GM19025 (cell line): ENCODE results near the gene TSPAN8.
"Not testable (repeated sequence)": the region's sequence is repeated elsewhere in the genome, so short reads cannot be mapped to it uniquely, and the experiment has no call there.

Experiments used
- ATAC-seq: cut with Tn5 transposase; IDR thresholded peaks from one replicate; pipeline ENCODE4 v1.9.1; 2021; ENCODE audit warnings: mild to moderate bottlenecking, low read depth, moderate library complexity; ENCODE audit not compliant: unreplicated experiment

Gene TSPAN8

GRCh38 chr12:71157601-71158233, at the start of gene TSPAN8:
Gene TSPAN8 (minus strand): TSS chr12:71157999. CDS start chr12:71157678, 321 bp downstream.
- no peak for ATAC-seq

- ATAC-seq = no peak
Measured at GRCh38 chr12:71201136-71201679, 43.4 kb upstream of the TSPAN8 start.

GRCh38 chr12:71200706-71201105, 42.9 kb upstream of the TSPAN8 start:
- no peak for ATAC-seq

- no peak for ATAC-seq
Measured at GRCh38 chr12:71197460-71197859, 39.7 kb upstream of the TSPAN8 start.

- ATAC-seq = no peak
Measured at GRCh38 chr12:71195338-71195896, 37.6 kb upstream of the TSPAN8 start.

- no peak for ATAC-seq
Measured at GRCh38 chr12:71194657-71195056, 36.9 kb upstream of the TSPAN8 start.

GRCh38 chr12:71193041-71193440, 35.2 kb upstream of the TSPAN8 start:
- no peak for ATAC-seq

- ATAC-seq = no peak
Measured at GRCh38 chr12:71191509-71192196, 33.9 kb upstream of the TSPAN8 start.

GRCh38 chr12:71190822-71191221, 33.0 kb upstream of the TSPAN8 start:
- ATAC-seq = no peak

- no peak for ATAC-seq
Measured at GRCh38 chr12:71187379-71187778, 29.6 kb upstream of the TSPAN8 start.

GRCh38 chr12:71186571-71187288, 28.9 kb upstream of the TSPAN8 start:
- no peak for ATAC-seq

GRCh38 chr12:71183846-71184245, 26.0 kb upstream of the TSPAN8 start:
- no peak for ATAC-seq

GRCh38 chr12:71183018-71183417, 25.2 kb upstream of the TSPAN8 start:
- ATAC-seq = no peak

GRCh38 chr12:71178162-71178561, 20.4 kb upstream of the TSPAN8 start:
- no peak for ATAC-seq

GRCh38 chr12:71174825-71175224, 17.0 kb upstream of the TSPAN8 start:
- no peak for ATAC-seq

- ATAC-seq = no peak
Measured at GRCh38 chr12:71174146-71174545, 16.3 kb upstream of the TSPAN8 start.

- no peak for ATAC-seq
Measured at GRCh38 chr12:71170456-71170855, 12.7 kb upstream of the TSPAN8 start.

GRCh38 chr12:71169286-71169685, 11.5 kb upstream of the TSPAN8 start:
- no peak for ATAC-seq

GRCh38 chr12:71166862-71167496, 9.2 kb upstream of the TSPAN8 start:
- no peak for ATAC-seq

GRCh38 chr12:71166280-71166679, 8.5 kb upstream of the TSPAN8 start:
- no peak for ATAC-seq

- not testable (repeated sequence) for ATAC-seq
Measured at GRCh38 chr12:71165780-71166179, 8.0 kb upstream of the TSPAN8 start.
